ENCODE results near the gene UBAC1. TPM values are rescaled to one million over a fixed set of nuclear protein-coding genes. Genes with fewer than 3 reads are reported as not detected.

The UBAC1 gene
- total and polyA plus RNA-seq, 9 of the 15 experiments (the other 6 are each of a cell fraction or from before 2014, with no cell fraction given): 94.0 to 399 (median 228) TPM

- in situ Hi-C loops (cut with MboI): no loop called here
- CTCF ChIA-PET (ENCODE audit: low intra/inter-chr PET ratio): no interaction called here
- Histone ChIP-seq H3K9me3 (replicated peaks; ENCODE audit: control insufficient read depth, insufficient read depth, low read depth, low read length) (no peaks in the 10 kb centered on the region), H2AFZ (ENCODE audit: low read depth, low read length) (no peak overlapping the region), H3K27me3 (ENCODE audit: control insufficient read depth in 2 of 2, insufficient read depth in 2 of 2, low read length in 2 of 2) (no peaks in the 10 kb centered on the region), H3K79me2 (ENCODE audit: control insufficient read depth, insufficient read depth, low read length) (no peaks in the 10 kb centered on the region), H3K4me1 (replicated peaks in 1 of 2; ENCODE audit: control insufficient read depth in 2 of 2, insufficient read depth in 2 of 2, low read length in 2 of 2) (peaks cover 0 to 57% of the 10 kb centered on the region in 2 experiments; a peak in 2 of 5 replicates), H3K9me1 (ENCODE audit: control insufficient read depth, insufficient read depth, low read length) (peaks cover 13% of the 10 kb centered on the region), H3K27ac (ENCODE audit: extremely low read depth, low read depth, low read length) (no peak overlapping the region), H3K4me3 (no peak overlapping the region), H3K4me2 (ENCODE audit: insufficient read depth, low read length) (no peak overlapping the region), H3K36me3 (ENCODE audit: control insufficient read depth, insufficient read depth, low read length) (peaks cover 49% of the 10 kb centered on the region; the same call in 1 of the 3 replicates), H4K20me1 (replicated peaks; ENCODE audit: control insufficient read depth, insufficient read depth, low read length) (no peaks in the 10 kb centered on the region), H3K9ac (ENCODE audit: insufficient read depth in 1 of 2, low read depth in 2 of 2, low read length in 2 of 2) (no peak overlapping the region; a peak in 1 of 4 replicates)
- 83% methylated on average over 12 of the region's 16 CpGs for WGBS (ENCODE audit: insufficient coverage, low coverage, missing lambda C conversion rate)
- intact Hi-C loops (cut with micrococcal nuclease): no loop called here
- POLR2A ChIA-PET: no interaction called here
- FAIRE-seq (no peak), DNase-seq (ENCODE audit: extremely low read depth in 1 of 4, low spot score in 3 of 4) (no peak), ATAC-seq (no peak)
- no TSS peak for BruUV-seq (replicated peaks)
- TF ChIP-seq ZNF217 (CRISPR knock-in tag; IDR thresholded peaks at IDR 0.05) (no peak), ZBTB33 (CRISPR knock-in tag; IDR thresholded peaks at IDR 0.05) (peak; percentile 84), ZNF609 (CRISPR knock-in tag; IDR thresholded peaks at IDR 0.05; ENCODE audit: borderline replicate concordance) (no peak), ZNF384 (IDR thresholded peaks at IDR 0.05; ENCODE audit: low read depth, low read length) (no peak)
These were observed 48.3 kb upstream of the UBAC1 start for GRCh38 chr9:136009516-136009915.
